ENCODE results near the gene HPS4.
A peak's percentile ranks its signal among the peaks of the same experiment; 100 is the strongest.

Gene HPS4

DNA sequence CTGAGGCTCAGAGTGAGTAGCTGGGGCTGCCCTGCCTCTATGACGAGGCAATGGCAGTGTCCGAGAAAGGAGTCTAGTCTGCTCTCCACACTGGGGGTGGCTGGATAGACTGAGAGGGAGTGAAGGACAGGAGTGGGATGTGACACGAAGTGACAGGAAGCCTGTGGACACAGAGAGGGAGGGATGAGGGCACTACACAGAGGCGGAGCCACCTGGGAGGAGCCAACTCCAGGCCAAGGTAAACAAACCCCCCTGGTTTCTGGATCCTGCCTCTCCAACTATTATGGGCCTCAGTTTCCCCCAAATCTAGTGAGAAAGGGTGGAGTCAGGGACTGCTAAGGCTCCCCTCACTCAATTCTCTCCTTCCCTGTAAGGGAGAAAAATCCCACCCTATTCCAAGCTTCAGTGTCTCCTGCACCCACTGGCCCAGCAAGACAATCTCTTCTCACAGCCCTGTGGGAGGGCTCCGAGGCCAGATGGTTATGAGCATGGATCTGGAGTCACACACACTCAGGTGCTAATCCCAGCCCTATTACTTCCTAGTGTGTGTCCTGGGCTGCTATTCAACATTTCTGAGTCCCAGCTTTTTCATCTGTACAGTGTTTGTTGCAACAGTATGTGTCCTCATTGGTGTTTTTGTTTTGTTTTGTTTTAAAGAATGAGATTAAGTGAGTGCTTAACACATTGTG lies 29.6 kb downstream of the HPS4 start:
- no peaks in the 10 kb centered on the region; the same call in none of the 2 replicates for H3K4me1 ChIP-seq
- TF ChIP-seq, protein P1, sequence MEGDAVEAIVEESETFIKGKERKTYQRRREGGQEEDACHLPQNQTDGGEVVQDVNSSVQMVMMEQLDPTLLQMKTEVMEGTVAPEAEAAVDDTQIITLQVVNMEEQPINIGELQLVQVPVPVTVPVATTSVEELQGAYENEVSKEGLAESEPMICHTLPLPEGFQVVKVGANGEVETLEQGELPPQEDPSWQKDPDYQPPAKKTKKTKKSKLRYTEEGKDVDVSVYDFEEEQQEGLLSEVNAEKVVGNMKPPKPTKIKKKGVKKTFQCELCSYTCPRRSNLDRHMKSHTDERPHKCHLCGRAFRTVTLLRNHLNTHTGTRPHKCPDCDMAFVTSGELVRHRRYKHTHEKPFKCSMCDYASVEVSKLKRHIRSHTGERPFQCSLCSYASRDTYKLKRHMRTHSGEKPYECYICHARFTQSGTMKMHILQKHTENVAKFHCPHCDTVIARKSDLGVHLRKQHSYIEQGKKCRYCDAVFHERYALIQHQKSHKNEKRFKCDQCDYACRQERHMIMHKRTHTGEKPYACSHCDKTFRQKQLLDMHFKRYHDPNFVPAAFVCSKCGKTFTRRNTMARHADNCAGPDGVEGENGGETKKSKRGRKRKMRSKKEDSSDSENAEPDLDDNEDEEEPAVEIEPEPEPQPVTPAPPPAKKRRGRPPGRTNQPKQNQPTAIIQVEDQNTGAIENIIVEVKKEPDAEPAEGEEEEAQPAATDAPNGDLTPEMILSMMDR (IDR thresholded peaks at IDR 0.05; ENCODE audit: low read depth, low read length) = no peak
- H3K4me3 ChIP-seq (ENCODE audit: low read depth, low read length) = no peak overlapping the region
- H3K27me3 ChIP-seq = no peaks in the 10 kb centered on the region
- no peaks in the 10 kb centered on the region for H3K9me3 ChIP-seq
- peaks cover 16% of the 10 kb centered on the region for H3K36me3 ChIP-seq
- no peak for DNase-seq

DNA sequence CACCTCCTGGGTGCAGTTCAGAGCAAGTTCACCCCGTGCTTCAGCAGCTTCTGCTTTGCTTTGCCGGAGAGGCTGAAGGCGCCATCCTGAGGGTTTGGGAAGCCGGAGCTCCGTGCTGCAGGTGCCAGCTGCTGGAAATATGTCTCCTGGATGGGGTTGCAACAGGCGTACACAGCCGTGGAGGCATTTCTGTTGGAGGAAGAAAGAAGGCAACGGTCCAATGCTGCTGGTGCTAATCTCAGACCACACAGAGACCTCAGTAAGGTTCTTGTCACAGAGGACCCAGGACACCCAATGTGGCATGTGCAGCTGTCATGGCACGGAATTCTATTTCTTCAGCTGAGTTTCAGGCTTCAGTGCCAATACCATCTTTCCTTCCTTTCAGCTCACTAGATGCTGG lies 30.4 kb downstream of the HPS4 start:
- no peak overlapping the region for H3K4me3 ChIP-seq (ENCODE audit: low read depth, low read length)
- DNase-seq = no peak
- peaks cover 16% of the 10 kb centered on the region for H3K36me3 ChIP-seq
- no peaks in the 10 kb centered on the region; the same call in none of the 2 replicates for H3K4me1 ChIP-seq
- H3K27me3 ChIP-seq = no peaks in the 10 kb centered on the region
- TF ChIP-seq, protein P1 (IDR thresholded peaks at IDR 0.05; ENCODE audit: low read depth, low read length) = no peak
- no peaks in the 10 kb centered on the region for H3K9me3 ChIP-seq

- peaks cover 16% of the 10 kb centered on the region for H3K36me3 ChIP-seq
- H3K9me3 ChIP-seq = no peaks in the 10 kb centered on the region
These were observed 31.2 kb downstream of the HPS4 start for GRCh38 chr22:26452236-26453016.

DNA sequence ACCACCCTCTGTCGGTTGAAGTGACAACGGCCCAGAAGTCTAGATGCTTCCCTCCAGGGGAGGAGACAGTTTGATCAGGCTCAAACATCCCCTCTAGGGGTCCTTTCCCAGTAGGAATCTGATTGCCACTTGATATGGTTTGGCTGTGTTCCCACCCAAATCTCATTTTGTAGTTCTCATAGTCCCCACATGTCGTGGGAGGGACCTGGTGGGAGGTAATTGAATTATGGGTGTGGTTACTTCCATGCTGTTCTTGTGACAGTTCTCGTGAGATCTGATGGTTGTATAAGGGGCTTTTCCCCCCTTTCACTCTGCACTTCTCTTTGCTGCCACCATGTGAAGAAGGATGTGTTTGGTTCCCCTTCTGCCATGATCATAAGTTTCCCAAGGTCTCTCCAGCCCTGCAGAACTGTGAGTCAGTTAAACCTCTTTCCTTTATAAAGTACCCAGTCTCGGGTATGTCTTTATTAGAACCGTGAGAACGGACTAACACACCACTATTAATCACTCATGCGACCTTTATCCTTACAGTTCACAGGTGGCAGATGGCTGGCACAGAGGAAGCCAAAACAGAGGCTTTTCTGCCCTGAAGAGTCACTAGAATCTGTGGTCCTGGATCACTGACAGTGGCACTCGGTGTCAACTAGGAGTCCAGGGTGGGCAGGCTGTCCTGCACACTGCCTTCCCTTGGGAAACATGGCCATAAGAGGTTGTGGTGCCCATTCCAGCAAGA lies 33.0 kb downstream of the HPS4 start:
- no peaks in the 10 kb centered on the region for H3K9me3 ChIP-seq
- TF ChIP-seq, protein P1 (IDR thresholded peaks at IDR 0.05; ENCODE audit: low read depth, low read length) = no peak; the same call in 1 of the 2 replicates
- DNase-seq = peak; percentile 28
- peaks cover 13% of the 10 kb centered on the region for H3K36me3 ChIP-seq
- no peaks in the 10 kb centered on the region for H3K27me3 ChIP-seq
- no peak overlapping the region for H3K4me3 ChIP-seq (ENCODE audit: low read depth, low read length)
- no peaks in the 10 kb centered on the region; the same call in none of the 2 replicates for H3K4me1 ChIP-seq

More at GRCh38 chr22:26452236-26453016, 31.2 kb downstream of the HPS4 start:
- no peak overlapping the region for H3K4me3 ChIP-seq (ENCODE audit: low read depth, low read length)
- no peak for DNase-seq
- H3K4me1 ChIP-seq = no peaks in the 10 kb centered on the region; the same call in none of the 2 replicates
- no peaks in the 10 kb centered on the region for H3K27me3 ChIP-seq
- TF ChIP-seq, protein P1 (IDR thresholded peaks at IDR 0.05; ENCODE audit: low read depth, low read length) = no peak

DNA sequence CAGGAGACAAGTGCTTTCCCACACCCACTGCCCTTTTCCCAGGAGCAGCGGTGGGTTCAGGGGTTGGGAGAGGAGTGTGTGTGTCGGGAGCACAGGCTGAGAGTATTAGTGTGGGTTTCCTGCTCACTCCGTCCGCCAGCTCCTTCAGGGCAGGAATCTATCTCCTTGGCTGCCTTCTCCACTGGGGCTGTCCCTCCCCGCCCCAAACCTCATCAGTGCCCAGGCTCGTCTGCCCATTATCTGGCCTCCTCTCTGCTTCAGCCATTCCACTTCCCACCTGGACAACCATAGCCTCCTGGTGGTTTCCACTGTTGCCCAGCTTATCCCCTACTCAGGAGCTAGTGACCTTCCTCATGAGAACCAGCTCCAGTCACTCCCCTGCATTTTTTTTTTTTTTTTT lies 34.6 kb downstream of the HPS4 start:
- no peak for DNase-seq
- Histone ChIP-seq H3K4me3 (ENCODE audit: low read depth, low read length) (no peak overlapping the region), H3K36me3 (peaks cover 13% of the 10 kb centered on the region), H3K27me3 (no peaks in the 10 kb centered on the region), H3K4me1 (no peaks in the 10 kb centered on the region; the same call in none of the 2 replicates), H3K9me3 (no peaks in the 10 kb centered on the region)
- TF ChIP-seq, protein P1 (IDR thresholded peaks at IDR 0.05; ENCODE audit: low read depth, low read length) = no peak

Measured in BE2C (cell line).